Mesodermal cell (in vitro differentiated cells): ENCODE results near the gene RNASE7.

Experiments used
- H3K27ac ChIP-seq: 2 replicates; pipeline ENCODE4 v1.7.0; 2013; ENCODE audit warnings: mild to moderate bottlenecking, low read depth, low read length, moderate library complexity; ENCODE audit not compliant: severe bottlenecking
- H3K36me3 ChIP-seq: 2 replicates; pipeline ENCODE4 v1.7.1; 2013; ENCODE audit warnings: mild to moderate bottlenecking, low read length, moderate library complexity; ENCODE audit not compliant: control insufficient read depth, insufficient read depth
- H3K4me1 ChIP-seq: one replicate; pipeline ENCODE4 v1.7.1; 2013; ENCODE audit warnings: mild to moderate bottlenecking, low read length; ENCODE audit not compliant: insufficient read depth, control insufficient read depth, poor library complexity, severe bottlenecking
- H3K4me3 ChIP-seq: 2 replicates; pipeline ENCODE4 v1.7.0; 2013; ENCODE audit warnings: low read length, control low read depth, mild to moderate bottlenecking; ENCODE audit not compliant: insufficient read depth, poor library complexity, severe bottlenecking; ENCODE audit errors: extremely low read depth
- H3K9me3 ChIP-seq: 2 replicates; pipeline ENCODE4 v1.7.1; 2013; ENCODE audit warnings: mild to moderate bottlenecking, low read length, moderate library complexity; ENCODE audit not compliant: control insufficient read depth
- WGBS, 2 experiments: methylation state at CpG; one replicate each; pipeline ENCODE4 v1.1.5; 2013; ENCODE audit warnings: missing lambda C conversion rate in 2 of 2; ENCODE audit not compliant: insufficient coverage in 2 of 2; 5-methylcytosine and 5-hydroxymethylcytosine counted together

RNASE7 gene

DNA sequence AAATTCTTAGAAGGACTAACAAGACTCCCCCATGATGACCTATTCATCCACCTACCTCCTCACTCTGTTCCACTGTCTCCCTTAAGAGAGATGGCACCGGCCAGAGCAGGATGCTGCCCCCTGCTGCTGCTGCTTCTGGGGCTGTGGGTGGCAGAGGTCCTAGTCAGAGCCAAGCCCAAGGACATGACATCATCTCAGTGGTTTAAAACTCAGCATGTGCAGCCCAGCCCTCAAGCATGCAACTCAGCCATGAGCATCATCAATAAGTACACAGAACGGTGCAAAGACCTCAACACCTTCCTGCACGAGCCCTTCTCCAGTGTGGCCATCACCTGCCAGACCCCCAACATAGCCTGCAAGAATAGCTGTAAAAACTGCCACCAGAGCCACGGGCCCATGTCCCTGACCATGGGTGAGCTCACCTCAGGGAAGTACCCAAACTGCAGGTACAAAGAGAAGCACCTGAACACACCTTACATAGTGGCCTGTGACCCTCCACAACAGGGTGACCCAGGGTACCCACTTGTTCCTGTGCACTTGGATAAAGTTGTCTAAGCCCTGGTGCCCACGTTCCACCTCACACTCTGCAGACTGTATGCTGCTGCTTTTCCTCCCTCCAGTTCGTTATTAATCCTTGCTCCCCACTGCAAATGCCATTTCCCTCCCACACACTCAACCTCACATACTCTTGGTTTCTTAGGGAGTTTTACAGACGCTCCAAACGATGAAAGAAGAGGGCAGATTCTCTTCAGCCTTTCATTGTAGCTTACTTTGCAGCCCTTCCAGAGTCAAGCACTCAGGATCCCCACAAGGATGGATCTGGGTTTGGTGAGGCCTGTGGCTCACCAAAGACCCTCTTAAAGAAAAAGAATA, 15.9 kb downstream of the RNASE7 start, which contains the start of gene RNASE8:
TSS of gene RNASE8 (plus strand) at position 20 of the 873 bp plus-strand sequence. CDS start at position 91, 71 bp downstream.
- H3K9me3 ChIP-seq, result no peaks in the 10 kb centered on the region
- H3K36me3 ChIP-seq, result no peaks in the 10 kb centered on the region
- peaks cover 19% of the 10 kb centered on the region for H3K4me1 ChIP-seq
- WGBS, 2 experiments, result 86 to 91% methylated on average over 5 to 7 of the region's 8 CpGs
- H3K4me3 ChIP-seq, result no peak within 1 kb of the TSS
- no peak within 1 kb of the TSS for H3K27ac ChIP-seq

DNA sequence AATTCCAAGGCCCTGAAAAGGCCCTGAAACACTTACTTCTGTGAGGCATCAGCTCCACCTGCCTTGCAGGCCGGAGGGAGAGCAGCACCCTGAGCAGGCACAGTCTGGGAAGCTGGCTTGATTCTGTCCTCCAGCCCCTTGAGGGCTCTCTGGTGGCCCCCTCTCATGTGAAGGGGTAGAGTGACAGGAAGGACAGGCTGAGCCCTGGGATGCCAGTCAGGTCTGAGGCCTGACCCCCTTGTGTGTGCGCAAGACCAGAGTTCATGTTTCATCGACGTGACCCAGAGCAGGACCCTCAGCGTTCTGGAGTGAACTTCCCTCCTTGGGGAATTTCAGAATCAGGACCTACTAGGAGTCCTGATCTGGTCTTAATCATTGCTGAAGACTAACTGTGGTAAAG, 16.7 kb downstream of the RNASE7 start:
- Histone ChIP-seq H3K27ac (no peak overlapping the region), H3K4me1 (peaks cover 24% of the 10 kb centered on the region), H3K9me3 (no peaks in the 10 kb centered on the region), H3K36me3 (no peaks in the 10 kb centered on the region), H3K4me3 (no peak overlapping the region)
- 77 to 96% methylated on average over 4 to 5 of the region's 5 CpGs for WGBS, 2 experiments

DNA sequence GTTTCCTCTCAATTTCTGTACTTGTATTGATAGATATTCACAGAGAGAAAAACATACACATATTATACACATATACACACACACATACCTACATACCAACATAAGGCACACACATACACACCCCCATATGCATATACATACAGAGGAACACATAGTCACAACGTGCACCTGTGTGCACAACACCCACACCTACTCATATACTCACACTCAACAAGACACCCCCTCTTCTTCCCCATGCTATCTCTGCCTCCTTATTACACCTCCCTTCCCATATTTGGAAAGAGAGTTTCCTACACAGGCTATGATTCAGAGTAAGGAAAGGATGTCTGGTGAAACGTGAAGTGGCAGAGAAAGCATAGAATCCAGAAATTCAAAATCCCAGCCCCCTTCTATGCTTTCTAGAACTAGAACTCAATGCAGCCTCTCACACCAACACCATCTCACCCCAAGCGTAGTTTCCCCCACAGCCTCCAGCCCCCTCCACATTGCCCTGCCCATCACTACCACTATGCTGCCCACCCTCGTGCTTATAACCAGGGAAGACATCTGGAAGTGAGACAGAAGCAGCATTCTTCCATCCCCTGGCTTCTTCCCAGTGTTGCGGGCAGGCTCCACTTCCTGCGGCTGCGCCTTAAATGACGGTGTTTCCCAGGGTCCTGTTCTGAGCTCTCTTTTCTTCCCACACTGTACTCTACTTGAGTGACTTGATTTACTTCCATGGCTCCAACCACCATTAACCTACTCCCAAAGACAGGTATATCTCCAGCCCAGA, 17.9 kb downstream of the RNASE7 start:
- H3K27ac ChIP-seq, result no peak overlapping the region

DNA sequence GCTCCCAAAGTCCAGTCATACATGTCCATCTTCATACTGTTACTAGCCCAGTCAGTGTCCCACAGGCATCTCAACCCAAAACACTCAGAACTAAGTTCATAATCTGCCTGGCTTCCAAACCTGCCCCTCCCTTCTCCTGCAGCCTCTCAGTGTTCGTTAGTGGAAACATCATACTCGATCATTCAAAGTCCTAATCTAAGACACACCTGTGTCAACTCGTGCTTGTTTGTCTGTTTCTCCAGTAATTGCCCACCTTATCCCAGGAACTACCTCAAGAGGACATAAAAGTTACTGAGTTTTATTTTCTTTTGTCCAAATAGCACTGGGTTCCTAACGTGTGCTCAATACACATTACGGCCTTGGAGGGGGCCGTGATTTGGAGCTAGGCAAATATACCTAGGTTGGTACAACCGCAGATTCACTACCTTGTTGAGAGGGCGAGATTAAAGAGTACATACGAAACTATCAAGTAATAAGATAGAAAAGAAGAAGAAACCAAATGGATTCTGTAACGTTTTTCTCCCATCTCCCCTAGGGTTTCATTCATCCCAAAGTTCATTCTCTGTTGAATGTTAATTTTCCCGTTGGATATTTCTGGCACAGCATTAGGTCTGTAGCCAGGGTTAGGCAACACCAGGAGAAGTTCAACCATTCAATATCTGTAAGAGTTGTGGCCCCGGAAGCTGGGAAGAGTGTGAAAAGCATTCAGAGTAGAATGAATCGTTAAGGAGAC, 18.6 kb downstream of the RNASE7 start:
- no peak overlapping the region for H3K27ac ChIP-seq
- no peak overlapping the region for H3K4me3 ChIP-seq
- H3K36me3 ChIP-seq, result no peaks in the 10 kb centered on the region
- peaks cover 21% of the 10 kb centered on the region for H3K4me1 ChIP-seq
- 92 to 93% methylated on average over 5 to 11 of the region's 13 CpGs for WGBS, 2 experiments
- H3K9me3 ChIP-seq, result no peaks in the 10 kb centered on the region

More for the DNA sequence above, 17.9 kb downstream of the RNASE7 start:
- Histone ChIP-seq H3K4me1 (peaks cover 24% of the 10 kb centered on the region), H3K36me3 (no peaks in the 10 kb centered on the region), H3K4me3 (no peak overlapping the region), H3K9me3 (no peaks in the 10 kb centered on the region)
- WGBS, 2 experiments, result 92 to 97% methylated on average over 6 of the region's 8 CpGs

DNA sequence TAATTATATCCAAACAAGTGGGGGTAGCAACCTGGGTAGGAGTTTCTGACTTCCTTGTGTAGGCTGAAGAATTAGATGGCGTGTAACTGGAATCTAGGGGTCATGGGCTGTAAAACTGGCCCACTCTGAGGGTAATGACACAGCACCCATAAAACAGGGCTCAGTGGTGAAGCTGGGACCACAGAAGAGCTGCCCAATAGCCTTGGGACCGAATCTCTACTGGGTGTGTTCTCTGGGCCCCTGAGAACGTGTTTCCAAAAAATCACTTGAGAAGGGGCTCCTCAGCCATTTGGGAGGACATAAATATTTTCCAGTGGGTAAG, 19.1 kb downstream of the RNASE7 start:
- Histone ChIP-seq H3K4me1 (peaks cover 21% of the 10 kb centered on the region), H3K27ac (no peak overlapping the region), H3K36me3 (no peaks in the 10 kb centered on the region), H3K4me3 (no peak overlapping the region), H3K9me3 (no peaks in the 10 kb centered on the region)
- WGBS, 2 experiments, result 78 to 86% methylated on average over 1 of the region's 3 CpGs

DNA sequence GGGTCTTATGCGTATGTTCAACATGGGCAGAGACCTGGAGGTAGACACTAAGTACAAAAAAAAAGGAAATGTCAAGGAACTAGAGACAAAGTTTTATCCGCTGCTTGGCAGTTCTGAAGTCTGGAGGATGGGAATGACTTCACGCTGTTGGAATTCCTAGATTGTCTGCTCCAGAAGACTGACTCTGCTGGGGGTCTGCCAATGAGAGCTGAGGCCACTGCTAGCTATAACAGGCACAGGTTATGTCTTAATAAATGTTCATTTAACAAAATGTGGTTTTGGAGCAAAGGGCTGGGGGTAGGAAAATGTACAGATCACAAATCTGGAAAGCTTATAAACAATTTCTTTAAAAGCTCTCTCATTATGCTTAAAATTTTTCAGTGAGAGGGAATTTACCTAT, 21.3 kb downstream of the RNASE7 start:
- Histone ChIP-seq H3K27ac (peak overlapping the region; percentile 64), H3K9me3 (no peaks in the 10 kb centered on the region), H3K4me1 (peaks cover 21% of the 10 kb centered on the region), H3K4me3 (no peak overlapping the region), H3K36me3 (no peaks in the 10 kb centered on the region)
- 46 to 59% methylated on average over 3 of the region's 3 CpGs for WGBS, 2 experiments

DNA sequence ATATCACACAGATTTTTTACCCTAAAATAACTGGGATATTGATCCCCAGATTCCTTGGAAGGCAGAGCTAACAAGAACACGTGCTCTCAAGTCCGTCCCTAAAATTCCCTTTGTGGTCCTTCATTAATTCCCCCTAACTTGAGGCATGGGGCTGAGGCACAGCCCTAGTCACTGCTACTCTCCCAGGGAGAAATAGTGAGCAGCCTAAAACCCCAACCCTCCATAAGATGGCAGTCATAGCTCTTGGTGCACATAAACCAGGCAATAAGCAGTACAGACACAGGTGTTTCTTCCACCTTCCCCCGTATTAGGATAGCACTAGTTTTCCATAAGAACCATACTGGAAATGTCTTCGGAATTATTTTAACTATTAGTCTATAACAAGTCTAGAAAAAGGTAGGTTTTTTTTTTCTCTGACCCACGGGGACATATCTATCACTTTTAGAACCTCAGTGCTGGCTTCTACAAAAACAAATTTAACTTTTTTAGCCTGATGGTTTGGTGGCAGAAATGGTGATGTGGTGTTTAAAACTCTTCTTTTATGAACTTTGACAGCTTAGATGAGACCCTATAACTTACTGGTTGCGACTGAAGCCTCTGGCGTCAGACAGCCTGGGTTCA, 24.8 kb downstream of the RNASE7 start:
- WGBS, 2 experiments, result 77 to 93% methylated on average over 2 of the region's 7 CpGs
- peaks cover 12% of the 10 kb centered on the region for H3K4me1 ChIP-seq

DNA sequence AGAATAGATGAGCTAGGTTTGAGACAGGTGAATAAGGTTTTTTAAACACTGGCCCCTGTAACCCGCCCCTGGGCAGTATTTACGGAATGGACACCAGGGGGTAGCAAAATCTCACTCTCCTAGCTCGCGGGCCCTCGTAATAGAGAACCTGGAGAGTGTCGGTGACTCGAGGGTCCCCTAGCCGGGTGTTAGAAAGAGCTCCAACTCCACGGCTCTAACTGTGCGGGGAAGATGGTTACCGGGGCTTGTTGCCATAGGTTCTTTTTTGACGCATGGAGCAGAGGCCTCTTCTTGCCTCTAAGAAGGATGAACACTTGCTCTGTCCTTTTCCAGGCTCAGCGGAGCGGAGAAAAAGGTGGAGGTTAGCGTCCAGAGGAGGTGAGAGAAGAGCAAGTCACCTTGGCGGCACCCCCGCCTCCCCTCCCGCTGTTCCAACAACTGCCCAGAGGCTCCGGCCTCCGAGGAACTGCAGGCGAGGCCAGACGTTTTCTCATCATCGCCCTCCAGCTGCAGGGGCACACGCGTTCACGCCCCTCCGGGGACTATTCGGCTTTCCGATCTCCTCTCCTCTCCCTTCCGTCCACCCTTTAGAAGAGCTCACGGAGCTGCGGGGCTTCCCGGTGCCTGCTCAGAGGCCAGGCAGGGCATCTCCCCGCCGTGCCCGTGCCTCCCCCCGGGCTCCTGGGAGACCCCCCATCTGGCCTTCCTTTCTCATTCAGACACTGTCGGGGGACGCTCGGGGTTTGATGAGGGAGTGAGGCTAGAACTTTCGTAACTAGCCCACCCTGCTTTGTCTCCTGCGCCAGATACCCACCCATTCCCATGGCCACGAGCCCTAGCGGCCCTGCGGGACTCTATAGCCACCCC, 26.6 kb downstream of the RNASE7 start:
- H3K27ac ChIP-seq, result peak overlapping the region; percentile 91
- H3K36me3 ChIP-seq, result peaks cover 14% of the 10 kb centered on the region
- H3K9me3 ChIP-seq, result no peaks in the 10 kb centered on the region

More for the DNA sequence above, 24.8 kb downstream of the RNASE7 start:
- Histone ChIP-seq H3K36me3 (no peaks in the 10 kb centered on the region), H3K27ac (no peak overlapping the region), H3K9me3 (no peaks in the 10 kb centered on the region), H3K4me3 (no peak overlapping the region)

DNA sequence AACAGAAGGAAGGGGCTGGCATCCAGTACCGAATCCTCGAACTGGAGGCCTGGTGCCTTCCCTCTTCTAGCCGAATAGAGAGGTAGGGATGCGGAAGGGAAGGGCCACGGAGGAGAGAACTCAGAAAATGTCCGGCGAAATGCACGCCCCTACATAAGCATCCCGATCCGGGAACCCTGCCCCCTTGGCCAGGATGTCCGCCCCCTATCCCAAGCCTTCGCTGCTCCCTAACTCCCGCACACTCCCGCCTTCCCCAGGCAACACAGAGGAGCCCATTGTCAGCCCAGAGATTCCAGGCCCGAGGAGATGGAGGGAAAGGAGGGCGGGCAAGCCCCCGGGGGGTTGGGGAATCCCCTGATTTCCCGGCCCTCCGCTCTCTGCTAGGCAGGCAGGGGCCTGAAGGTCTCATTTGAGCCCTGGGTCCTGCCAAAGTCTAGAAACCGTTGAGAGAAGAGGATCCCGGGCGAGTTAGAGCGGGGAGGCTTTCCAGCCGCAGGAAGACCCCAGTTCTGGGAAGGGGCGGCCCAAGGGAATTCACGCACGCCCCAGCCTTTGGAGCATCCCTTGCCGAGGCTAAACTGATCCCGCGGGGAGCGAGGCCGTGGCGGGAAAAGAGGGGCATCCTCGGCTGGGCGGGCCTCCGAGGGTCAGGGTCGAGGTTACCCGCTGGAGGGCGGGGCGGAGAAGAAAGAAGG, 27.4 kb downstream of the RNASE7 start:
- Histone ChIP-seq H3K9me3 (no peaks in the 10 kb centered on the region), H3K4me1 (peaks cover 9% of the 10 kb centered on the region), H3K27ac (peak overlapping the region; percentile 91), H3K4me3 (peak overlapping the region; percentile 74), H3K36me3 (peaks cover 21% of the 10 kb centered on the region)
- 0 to 1% methylated on average over 33 of the region's 40 CpGs for WGBS, 2 experiments

More for the DNA sequence above, 26.6 kb downstream of the RNASE7 start:
- peaks cover 9% of the 10 kb centered on the region for H3K4me1 ChIP-seq
- peak overlapping the region; percentile 74 for H3K4me3 ChIP-seq
- 1 to 2% methylated on average over 29 to 39 of the region's 45 CpGs for WGBS, 2 experiments
